Stimulated activated CD8-positive, alpha-beta memory T cell treated with anti-CD3 and anti-CD28 coated beads, Interleukin-7, amount 100 ng/mL, for 1 hour (primary cell): ENCODE results near the gene POLG2.
A peak's percentile ranks its signal among the peaks of the same experiment; 100 is the strongest.
"Not testable (repeated sequence)": the region's sequence is repeated elsewhere in the genome, so short reads cannot be mapped to it uniquely, and the experiment has no call there.

ENCODE experiments used
- DNase-seq, 2 donors: peaks; one replicate each; pipeline ENCODE4 v3.0.0-alpha.2; 2020; ENCODE audit warnings: low read depth in 2 of 2

POLG2 gene

GRCh38 chr17:64505340-64506200 lies 8.7 kb upstream of the POLG2 start:
- DNase-seq, result peak; percentile 71

GRCh38 chr17:64504769-64505339 lies 8.0 kb upstream of the POLG2 start:
- no peak for DNase-seq

GRCh38 chr17:64503821-64504768 lies 7.2 kb upstream of the POLG2 start:
- DNase-seq, result no peak

GRCh38 chr17:64503341-64503740 lies 6.5 kb upstream of the POLG2 start:
- DNase-seq, result no peak

- no peak for DNase-seq
Measured at GRCh38 chr17:64502809-64503208, 6.0 kb upstream of the POLG2 start.

- DNase-seq, result no peak
Measured at GRCh38 chr17:64502021-64502420, 5.2 kb upstream of the POLG2 start.

- no peak for DNase-seq
Measured at GRCh38 chr17:64500862-64501765, 4.3 kb upstream of the POLG2 start.

GRCh38 chr17:64500487-64500859 lies 3.6 kb upstream of the POLG2 start:
- no peak for DNase-seq

GRCh38 chr17:64499805-64500486 lies 3.1 kb upstream of the POLG2 start:
- no peak for DNase-seq

GRCh38 chr17:64498308-64499203 lies 1.7 kb upstream of the POLG2 start:
- DNase-seq, result no peak

- DNase-seq, result no peak
Measured at GRCh38 chr17:64497565-64498035, 746 bp upstream of the POLG2 start.

GRCh38 chr17:64496348-64496785 lies 487 bp downstream of the POLG2 start:
- DNase-seq, result peak in 1 of 2 donors; percentile 5

- DNase-seq, result not testable (repeated sequence)
Measured at GRCh38 chr17:64495300-64495699, 1.6 kb downstream of the POLG2 start.

- no peak for DNase-seq
Measured at GRCh38 chr17:64494121-64494520, 2.7 kb downstream of the POLG2 start.

GRCh38 chr17:64492481-64493109 lies 4.3 kb downstream of the POLG2 start:
- no peak for DNase-seq

- no peak for DNase-seq
Measured at GRCh38 chr17:64491994-64492393, 4.9 kb downstream of the POLG2 start.

- no peak for DNase-seq
Measured at GRCh38 chr17:64491034-64491860, 5.6 kb downstream of the POLG2 start.

- no peak for DNase-seq
Measured at GRCh38 chr17:64488301-64488700, 8.6 kb downstream of the POLG2 start.
